A549 (cell line): ENCODE measurements around the gene FSTL5. TPM values are rescaled to one million over a fixed set of nuclear protein-coding genes. Genes with fewer than 3 reads are reported as not detected.

Experiments used
- ATAC-seq, 2 experiments: fragments of 200-7000 bp in 1 of 2; fragments of >200 bp in 1 of 2; cut with Nextera tagmentation in 1 of 2; cut with Tn5 transposase in 1 of 2; 3 replicates each; pipeline versions ENCODE4 v1.8.0 to v1.9.1; 2018 to 2020; ENCODE audit warnings: mild to moderate bottlenecking in 1 of 2, moderate library complexity in 1 of 2
- CTCF ChIA-PET: fragments of 300-600 bp; sonication (Branson Sonifier 250); formaldehyde crosslinking; extraction: SDS; loops from one replicate; lab custom pipeline; 2021; ENCODE audit warnings: antibody characterized with exemption, inconsistent platforms; lab: Yijun Ruan, JAX
- POLR2A ChIA-PET: fragments of 350-600 bp; formaldehyde crosslinking; extraction: SDS; loops from one replicate; lab custom pipeline; 2021; ENCODE audit warnings: antibody characterized with exemption, inconsistent platforms; lab: Yijun Ruan, JAX
- DNase-seq, 2 experiments: peaks; one replicate each; pipeline versions ENCODE4 v3.0.0 to v3.0.0-alpha.2; 2011 to 2016; ENCODE audit warnings: low read depth in 1 of 2, low spot score in 1 of 2
- FAIRE-seq: peaks from 2 replicates; lab custom pipeline; 2011; peaks lifted over from hg19 to GRCh38; lab: Jason Lieb, UNC
- H3K27ac ChIP-seq, 2 experiments: fragments of >200 bp; sonication (Bioruptor Twin); formaldehyde crosslinking; 3 replicates each; pipeline ENCODE4 v1.5.1; 2016 to 2017
- H3K4me1 ChIP-seq: fragments of >200 bp; sonication (Bioruptor Twin); formaldehyde crosslinking; 3 replicates; pipeline ENCODE4 v1.6.1; 2016
- H3K4me2 ChIP-seq: fragments of >200 bp; sonication (Bioruptor Twin); formaldehyde crosslinking; 3 replicates; pipeline ENCODE4 v1.6.1; 2016
- H3K4me3 ChIP-seq: fragments of >200 bp; sonication (Bioruptor Twin); formaldehyde crosslinking; 3 replicates; pipeline ENCODE4 v1.5.1; 2016
- H3K9me3 ChIP-seq: fragments of >200 bp; sonication (Bioruptor Twin); formaldehyde crosslinking; 3 replicates; pipeline ENCODE4 v1.6.1; 2016
- CBX2 ChIP-seq: fragments of 200-600 bp; sonication (generic); IDR thresholded peaks from 2 replicates; pipeline ENCODE4 v1.6.1; 2016; ENCODE audit warnings: low read depth, mild to moderate bottlenecking, borderline replicate concordance
- CBX8 ChIP-seq: fragments of 200-600 bp; sonication (generic); IDR thresholded peaks from 2 replicates; pipeline ENCODE4 v1.6.1; 2016
- CHD2 ChIP-seq: fragments of 150-350 bp; IDR thresholded peaks from 2 replicates; pipeline ENCODE4 v1.6.1; 2014; ENCODE audit warnings: low read length; ENCODE audit not compliant: partially characterized antibody
- EHMT2 ChIP-seq: fragments of 200-600 bp; sonication (generic); IDR thresholded peaks from 2 replicates; pipeline ENCODE4 v1.6.1; 2016; ENCODE audit warnings: antibody characterized with exemption, low read depth, mild to moderate bottlenecking, moderate library complexity
- EP300 ChIP-seq, 2 experiments: fragments of >200 bp; sonication (Bioruptor Twin); formaldehyde crosslinking; IDR thresholded peaks; 2 replicates in 1 of 2; 3 replicates in 1 of 2; pipeline ENCODE4 v1.6.1; 2016 to 2017
- ESRRA ChIP-seq: fragments of 150-350 bp; IDR thresholded peaks from 2 replicates; pipeline ENCODE4 v1.6.1; 2014; ENCODE audit warnings: mild to moderate bottlenecking, low read length, borderline replicate concordance
- FOSB ChIP-seq: fragments of 250-450 bp; sonication (Bioruptor Pico); IDR thresholded peaks from 2 replicates; pipeline ENCODE4 v1.5.0; 2020; ENCODE audit warnings: mild to moderate bottlenecking, moderate library complexity
- FOSL2 ChIP-seq, 2 experiments: fragments of 450-650 bp in 1 of 2; fragments of >200 bp in 1 of 2; sonication (Bioruptor Twin) in 1 of 2; formaldehyde crosslinking; IDR thresholded peaks; 2 replicates each; pipeline versions ENCODE4 v1.5.0 to v1.6.1; 2016 to 2020; ENCODE audit warnings: mild to moderate bottlenecking in 1 of 2, moderate library complexity in 1 of 2
- FOXS1 ChIP-seq: fragments of 250-450 bp; sonication (Bioruptor Pico); IDR thresholded peaks from 2 replicates; pipeline ENCODE4 v1.5.0; 2020; ENCODE audit warnings: mild to moderate bottlenecking, moderate library complexity
- HDAC2 ChIP-seq: fragments of 200-600 bp; sonication (generic); IDR thresholded peaks from 2 replicates; pipeline ENCODE4 v1.6.1; 2016
- HES2 ChIP-seq: fragments of >200 bp; sonication (Bioruptor Twin); formaldehyde crosslinking; IDR thresholded peaks from 2 replicates; pipeline ENCODE4 v1.6.1; 2016
- KDM5A ChIP-seq: fragments of 200-600 bp; sonication (generic); IDR thresholded peaks from 2 replicates; pipeline ENCODE4 v1.6.1; 2016; ENCODE audit warnings: antibody characterized with exemption, mild to moderate bottlenecking
- NR3C1 ChIP-seq: fragments of >200 bp; sonication (Bioruptor Twin); formaldehyde crosslinking; IDR thresholded peaks from 3 replicates; pipeline ENCODE4 v1.6.1; 2017
- POLR2A ChIP-seq: IDR thresholded peaks from 2 replicates; pipeline ENCODE4 v1.6.1; 2012; ENCODE audit warnings: mild to moderate bottlenecking, low read length
- POLR2AphosphoS2 ChIP-seq: conservative IDR thresholded peaks from 2 replicates; pipeline ENCODE4 v1.6.1; 2012; ENCODE audit warnings: low read length, improper control_type of control experiment, inconsistent platforms
- REST ChIP-seq: fragments of 200-600 bp; sonication (generic); IDR thresholded peaks from 2 replicates; pipeline ENCODE4 v1.6.1; 2016; ENCODE audit warnings: antibody characterized with exemption, mild to moderate bottlenecking, moderate library complexity
- RNF2 ChIP-seq: fragments of 200-600 bp; sonication (generic); IDR thresholded peaks from 2 replicates; pipeline ENCODE4 v1.6.1; 2016; ENCODE audit warnings: low read depth, mild to moderate bottlenecking, antibody characterized with exemption, moderate library complexity, borderline replicate concordance
- SMC3 ChIP-seq: fragments of >200 bp; sonication (Bioruptor Twin); formaldehyde crosslinking; IDR thresholded peaks from 3 replicates; pipeline ENCODE4 v1.6.1; 2018; ENCODE audit warnings: inconsistent platforms
- SREBF2 ChIP-seq: fragments of 450-650 bp; IDR thresholded peaks from 2 replicates; pipeline ENCODE4 v1.6.1; 2014; ENCODE audit warnings: mild to moderate bottlenecking, moderate library complexity
- TFCP2L1 ChIP-seq: fragments of 250-450 bp; sonication (Bioruptor Pico); IDR thresholded peaks from 2 replicates; pipeline ENCODE4 v1.5.0; 2021; ENCODE audit warnings: mild to moderate bottlenecking
- ZC3H11A ChIP-seq: fragments of 450-650 bp; IDR thresholded peaks from 2 replicates; pipeline ENCODE4 v1.6.1; 2014; ENCODE audit warnings: antibody characterized with exemption, mild to moderate bottlenecking
- ZNF302 ChIP-seq: fragments of 250-450 bp; sonication (Bioruptor Pico); IDR thresholded peaks from 2 replicates; pipeline ENCODE4 v1.9.0; 2021; ENCODE audit warnings: inconsistent platforms, mild to moderate bottlenecking, moderate library complexity
- WGBS: methylation state at CpG from one replicate; pipeline ENCODE4 v1.1.6; 2017; ENCODE audit errors: missing lambda C conversion rate; 5-methylcytosine and 5-hydroxymethylcytosine counted together
- polyA plus RNA-seq, 4 experiments: library from polyadenylated mRNA; depleted of rRNA in 3 of 4; stranded (reverse); fragments of >200 nt; fragmentation: RNase III in 1 of 4; extraction: RNeasy Plus Mini Kit Qiagen cat#74134 plus additional on column Dnase treatment in 1 of 4; gene quantifications; 2 replicates in 3 of 4; 3 replicates in 1 of 4; pipeline ENCODE4 v1.2.3, GENCODE V29; 2011 to 2017
- TF ChIP-seq, protein P1 (sequence below): fragments of >200 bp; sonication (Bioruptor Twin); formaldehyde crosslinking; IDR thresholded peaks from 3 replicates; pipeline ENCODE4 v1.5.1; 2016
- TF ChIP-seq, protein P2 (sequence below): fragments of >200 bp; sonication (Bioruptor Twin); formaldehyde crosslinking; IDR thresholded peaks from 3 replicates; pipeline ENCODE4 v1.6.1; 2016

The FSTL5 gene
- polyA plus RNA-seq, 2 of the 4 experiments (the other 2 are of a cell fraction): 0.06 to 0.10 TPM

DNA sequence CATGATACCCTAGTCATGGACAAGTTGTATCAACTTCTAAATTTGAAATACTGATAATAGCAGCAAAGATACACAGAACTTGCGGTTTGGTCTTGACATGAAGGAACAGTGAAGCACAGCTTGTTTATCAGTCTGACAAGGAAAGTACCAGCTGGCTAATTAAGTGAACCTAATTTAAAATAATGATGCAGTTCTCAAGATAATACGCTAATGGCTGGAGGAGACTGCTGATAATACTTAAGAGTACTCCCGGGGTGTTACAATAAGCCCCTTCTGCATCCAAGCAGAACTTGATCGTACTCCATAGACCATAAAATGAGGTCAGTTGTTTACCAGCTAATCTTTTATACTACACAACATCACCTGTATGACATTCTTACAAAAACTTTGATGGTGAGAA is 697.5 kb downstream of the FSTL5 start:
- ATAC-seq: no peak
- TF ChIP-seq CHD2 (no peak), CBX8 (no peak), ZNF302 (CRISPR knock-in tag) (no peak), EP300 (IDR thresholded peaks at IDR 0.05) (no peak), POLR2AphosphoS2 (no peak), EHMT2 (no peak), ZC3H11A (no peak), TFCP2L1 (CRISPR knock-in tag) (no peak), FOSL2 (IDR thresholded peaks at IDR 0.05) (no peak), FOSL2 (CRISPR knock-in tag; IDR thresholded peaks at IDR 0.05) (no peak), REST (no peak), HES2 (no peak), ESRRA (no peak)
- TF ChIP-seq, protein P1, sequence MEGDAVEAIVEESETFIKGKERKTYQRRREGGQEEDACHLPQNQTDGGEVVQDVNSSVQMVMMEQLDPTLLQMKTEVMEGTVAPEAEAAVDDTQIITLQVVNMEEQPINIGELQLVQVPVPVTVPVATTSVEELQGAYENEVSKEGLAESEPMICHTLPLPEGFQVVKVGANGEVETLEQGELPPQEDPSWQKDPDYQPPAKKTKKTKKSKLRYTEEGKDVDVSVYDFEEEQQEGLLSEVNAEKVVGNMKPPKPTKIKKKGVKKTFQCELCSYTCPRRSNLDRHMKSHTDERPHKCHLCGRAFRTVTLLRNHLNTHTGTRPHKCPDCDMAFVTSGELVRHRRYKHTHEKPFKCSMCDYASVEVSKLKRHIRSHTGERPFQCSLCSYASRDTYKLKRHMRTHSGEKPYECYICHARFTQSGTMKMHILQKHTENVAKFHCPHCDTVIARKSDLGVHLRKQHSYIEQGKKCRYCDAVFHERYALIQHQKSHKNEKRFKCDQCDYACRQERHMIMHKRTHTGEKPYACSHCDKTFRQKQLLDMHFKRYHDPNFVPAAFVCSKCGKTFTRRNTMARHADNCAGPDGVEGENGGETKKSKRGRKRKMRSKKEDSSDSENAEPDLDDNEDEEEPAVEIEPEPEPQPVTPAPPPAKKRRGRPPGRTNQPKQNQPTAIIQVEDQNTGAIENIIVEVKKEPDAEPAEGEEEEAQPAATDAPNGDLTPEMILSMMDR: no peak
- TF ChIP-seq, protein P2, sequence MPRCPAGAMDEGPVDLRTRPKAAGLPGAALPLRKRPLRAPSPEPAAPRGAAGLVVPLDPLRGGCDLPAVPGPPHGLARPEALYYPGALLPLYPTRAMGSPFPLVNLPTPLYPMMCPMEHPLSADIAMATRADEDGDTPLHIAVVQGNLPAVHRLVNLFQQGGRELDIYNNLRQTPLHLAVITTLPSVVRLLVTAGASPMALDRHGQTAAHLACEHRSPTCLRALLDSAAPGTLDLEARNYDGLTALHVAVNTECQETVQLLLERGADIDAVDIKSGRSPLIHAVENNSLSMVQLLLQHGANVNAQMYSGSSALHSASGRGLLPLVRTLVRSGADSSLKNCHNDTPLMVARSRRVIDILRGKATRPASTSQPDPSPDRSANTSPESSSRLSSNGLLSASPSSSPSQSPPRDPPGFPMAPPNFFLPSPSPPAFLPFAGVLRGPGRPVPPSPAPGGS: no peak
- H3K4me2 ChIP-seq: no peak overlapping the region
- H3K27ac ChIP-seq: no peak overlapping the region
- ChIA-PET CTCF (no interaction called here), POLR2A (no interaction called here)
- no peak overlapping the region for H3K4me3 ChIP-seq
- H3K9me3 ChIP-seq: no peaks in the 10 kb centered on the region
- no peak for FAIRE-seq
- H3K4me1 ChIP-seq: no peaks in the 10 kb centered on the region
- DNase-seq: no peak
- 71% methylated on average over 4 of the region's 4 CpGs for WGBS

- no peaks in the 10 kb centered on the region for H3K9me3 ChIP-seq
- H3K27ac ChIP-seq: no peak overlapping the region
- no peak for DNase-seq
- ATAC-seq: no peak
- 78% methylated on average over 2 of the region's 2 CpGs for WGBS
- TF ChIP-seq POLR2A: no peak
- no peak for TF ChIP-seq EHMT2
- no peak for TF ChIP-seq CBX8
- no peak for TF ChIP-seq SREBF2
- TF ChIP-seq, all 56 proteins: peak for 0
- CTCF ChIA-PET: no interaction called here
- Histone ChIP-seq H3K4me3 (no peak overlapping the region), H3K4me1 (no peaks in the 10 kb centered on the region), H3K4me2 (no peak overlapping the region)
- FAIRE-seq: no peak
- POLR2A ChIA-PET: no interaction called here
Observed at GRCh38 chr4:161463436-161463835, 700.4 kb downstream of the FSTL5 start.

GRCh38 chr4:161457906-161458305 is 705.9 kb downstream of the FSTL5 start:
- POLR2A ChIA-PET: no interaction called here
- CTCF ChIA-PET: no interaction called here
- Histone ChIP-seq H3K27ac (no peak overlapping the region), H3K9me3 (no peaks in the 10 kb centered on the region), H3K4me1 (no peaks in the 10 kb centered on the region), H3K4me3 (no peak overlapping the region), H3K4me2 (no peak overlapping the region)
- DNase-seq: no peak
- ATAC-seq: no peak
- 62% methylated on average over 3 of the region's 3 CpGs for WGBS
- no peak for FAIRE-seq
- TF ChIP-seq FOXS1: no peak
- no peak for TF ChIP-seq CBX2
- no peak for TF ChIP-seq FOSL2 (IDR thresholded peaks at IDR 0.05)
- TF ChIP-seq FOSL2 (CRISPR knock-in tag; IDR thresholded peaks at IDR 0.05): no peak
- no peak for TF ChIP-seq NR3C1
- TF ChIP-seq FOSB (CRISPR knock-in tag): no peak
- no peak for TF ChIP-seq RNF2
- TF ChIP-seq SMC3: no peak
- no peak for TF ChIP-seq REST
- TF ChIP-seq ZNF302 (CRISPR knock-in tag): no peak
- TF ChIP-seq EP300 (IDR thresholded peaks at IDR 0.05): no peak
- TF ChIP-seq ESRRA: no peak
- no peak for TF ChIP-seq HDAC2
- TF ChIP-seq KDM5A: no peak
